ENCODE measurements around the gene CGB7. TPM values are rescaled to one million over a fixed set of nuclear protein-coding genes. Genes with fewer than 3 reads are reported as not detected.
"Not testable (repeated sequence)": the region's sequence is repeated elsewhere in the genome, so short reads cannot be mapped to it uniquely, and the experiment has no call there.

CGB7 gene
- total RNA-seq, 3 donors from 2014 or later (not counting 1 experiment from before 2014, with no cell fraction given), result not detected

DNA sequence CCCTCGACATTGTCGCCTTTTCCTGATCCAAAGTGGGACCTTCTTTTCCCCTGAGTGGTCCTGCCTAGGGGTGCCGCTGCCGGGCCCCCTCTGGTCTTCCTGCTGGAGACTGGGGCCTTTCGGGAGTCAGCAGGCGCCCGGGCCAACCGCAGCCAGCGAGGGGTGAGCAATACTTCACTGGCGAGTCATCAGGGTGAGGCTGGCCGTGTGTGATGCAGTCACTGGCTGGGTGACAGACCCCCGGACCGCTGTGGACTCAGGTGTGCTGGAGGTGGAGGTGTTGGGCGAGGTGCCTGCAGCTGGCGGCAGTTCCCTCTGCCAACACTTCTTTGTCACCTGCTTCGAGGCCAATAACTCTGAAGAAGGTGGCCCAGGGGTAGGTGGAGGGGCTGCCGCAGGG lies 15.4 kb downstream of the CGB7 start:
- intact Hi-C loops (cut with micrococcal nuclease), result no loop called here
- Mint-ChIP-seq H3K27ac (no peak overlapping the region), H3K27me3 (ENCODE audit: low read depth in 2 of 2) (no peaks in the 10 kb centered on the region), H3K4me3 (no peak overlapping the region), H3K4me1 (no peaks in the 10 kb centered on the region), H3K9me3 (no peaks in the 10 kb centered on the region), H3K36me3 (no peaks in the 10 kb centered on the region)
- DNase-seq, result no peak
- no peak overlapping the region for H3K4me3 ChIP-seq (ENCODE audit: low read length)
- no peaks in the 10 kb centered on the region for H3K4me1 ChIP-seq (ENCODE audit: control insufficient read depth, insufficient read depth, low read length)
- no peaks in the 10 kb centered on the region for H3K36me3 ChIP-seq (ENCODE audit: control insufficient read depth, insufficient read depth, low read length)
- H3K27ac ChIP-seq (ENCODE audit: low read length), result no peak overlapping the region
- H3K27me3 ChIP-seq (ENCODE audit: control insufficient read depth, insufficient read depth, low read length), result no peaks in the 10 kb centered on the region
- 86% methylated on average over 16 of the region's 17 CpGs for WGBS (ENCODE audit: insufficient coverage)
- no peaks in the 10 kb centered on the region for H3K9me3 ChIP-seq (ENCODE audit: control insufficient read depth, insufficient read depth, low read length)
- ATAC-seq, result no peak
- TF ChIP-seq, protein P1, sequence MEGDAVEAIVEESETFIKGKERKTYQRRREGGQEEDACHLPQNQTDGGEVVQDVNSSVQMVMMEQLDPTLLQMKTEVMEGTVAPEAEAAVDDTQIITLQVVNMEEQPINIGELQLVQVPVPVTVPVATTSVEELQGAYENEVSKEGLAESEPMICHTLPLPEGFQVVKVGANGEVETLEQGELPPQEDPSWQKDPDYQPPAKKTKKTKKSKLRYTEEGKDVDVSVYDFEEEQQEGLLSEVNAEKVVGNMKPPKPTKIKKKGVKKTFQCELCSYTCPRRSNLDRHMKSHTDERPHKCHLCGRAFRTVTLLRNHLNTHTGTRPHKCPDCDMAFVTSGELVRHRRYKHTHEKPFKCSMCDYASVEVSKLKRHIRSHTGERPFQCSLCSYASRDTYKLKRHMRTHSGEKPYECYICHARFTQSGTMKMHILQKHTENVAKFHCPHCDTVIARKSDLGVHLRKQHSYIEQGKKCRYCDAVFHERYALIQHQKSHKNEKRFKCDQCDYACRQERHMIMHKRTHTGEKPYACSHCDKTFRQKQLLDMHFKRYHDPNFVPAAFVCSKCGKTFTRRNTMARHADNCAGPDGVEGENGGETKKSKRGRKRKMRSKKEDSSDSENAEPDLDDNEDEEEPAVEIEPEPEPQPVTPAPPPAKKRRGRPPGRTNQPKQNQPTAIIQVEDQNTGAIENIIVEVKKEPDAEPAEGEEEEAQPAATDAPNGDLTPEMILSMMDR (IDR thresholded peaks at IDR 0.05), result no peak

DNA sequence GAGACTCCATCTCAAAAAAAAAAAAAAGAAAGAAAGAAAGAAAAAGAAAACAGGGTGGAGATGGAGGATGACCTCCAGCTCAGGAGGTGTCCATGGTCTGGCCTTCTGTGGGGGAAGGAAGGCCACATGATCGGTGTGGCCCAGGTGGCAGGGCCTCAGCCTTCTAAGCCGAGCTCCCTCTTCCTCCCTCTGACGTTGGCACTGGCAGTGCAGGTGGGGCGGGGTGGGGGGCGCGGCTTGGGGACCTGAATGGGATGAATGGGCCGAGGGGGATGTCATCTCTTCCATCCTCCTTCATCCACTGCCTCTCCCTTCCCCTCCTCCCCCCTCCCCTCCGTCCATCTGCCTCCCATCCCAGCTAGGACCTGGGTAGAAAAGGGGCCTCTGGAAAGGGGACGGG lies 17.8 kb downstream of the CGB7 start:
- intact Hi-C loops (cut with micrococcal nuclease); ATAC-seq; H3K36me3 Mint-ChIP-seq; H3K9me3 ChIP-seq (ENCODE audit: control insufficient read depth, insufficient read depth, low read length); H3K27ac Mint-ChIP-seq; H3K27me3 ChIP-seq (ENCODE audit: control insufficient read depth, insufficient read depth, low read length); H3K27ac ChIP-seq (ENCODE audit: low read length); DNase-seq; H3K4me3 ChIP-seq (ENCODE audit: low read length); H3K36me3 ChIP-seq (ENCODE audit: control insufficient read depth, insufficient read depth, low read length); H3K9me3 Mint-ChIP-seq; H3K4me3 Mint-ChIP-seq; H3K4me1 ChIP-seq (ENCODE audit: control insufficient read depth, insufficient read depth, low read length); H3K27me3 Mint-ChIP-seq (ENCODE audit: low read depth in 2 of 2); H3K4me1 Mint-ChIP-seq: not testable (repeated sequence)
- WGBS (ENCODE audit: insufficient coverage), result 82% methylated on average over 2 of the region's 9 CpGs

DNA sequence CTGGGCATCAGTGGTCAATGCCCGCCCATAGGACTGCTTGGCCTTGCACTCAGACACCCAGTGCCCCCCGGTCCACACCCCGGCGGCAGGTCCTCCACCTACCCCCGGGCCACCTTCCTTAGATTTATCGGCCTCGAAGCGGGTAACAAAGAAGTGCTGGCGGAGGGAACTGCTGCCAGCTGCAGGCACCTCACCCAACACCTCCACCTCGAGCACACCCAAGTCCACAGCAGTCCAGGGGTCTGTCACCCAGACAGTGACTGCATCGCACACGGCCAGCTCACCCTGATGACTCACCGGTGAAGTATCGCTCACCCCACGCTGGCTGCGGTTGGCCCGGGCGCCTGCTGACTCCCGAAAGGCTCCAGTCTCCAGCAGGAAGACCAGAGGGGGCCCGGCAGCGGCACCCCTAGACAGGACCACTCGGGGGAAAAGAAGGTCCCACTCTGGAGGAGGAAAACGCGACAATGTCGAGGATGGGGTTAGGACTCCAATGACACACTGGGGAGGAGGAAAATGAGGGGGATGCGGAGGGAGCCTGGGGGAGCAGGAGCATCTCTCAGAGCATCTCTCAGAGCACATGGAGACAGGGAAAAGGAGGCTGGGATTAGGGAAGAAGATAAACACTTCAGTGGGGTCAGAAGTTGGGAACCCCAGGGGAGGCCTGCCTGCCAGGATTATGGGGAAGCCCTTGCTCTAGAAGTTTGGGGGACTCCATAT lies 18.8 kb downstream of the CGB7 start:
- H3K4me3 Mint-ChIP-seq; H3K4me1 Mint-ChIP-seq; DNase-seq; H3K27me3 ChIP-seq (ENCODE audit: control insufficient read depth, insufficient read depth, low read length); H3K9me3 ChIP-seq (ENCODE audit: control insufficient read depth, insufficient read depth, low read length); H3K27me3 Mint-ChIP-seq (ENCODE audit: low read depth in 2 of 2); H3K27ac Mint-ChIP-seq; H3K4me1 ChIP-seq (ENCODE audit: control insufficient read depth, insufficient read depth, low read length); H3K36me3 ChIP-seq (ENCODE audit: control insufficient read depth, insufficient read depth, low read length); H3K4me3 ChIP-seq (ENCODE audit: low read length); H3K36me3 Mint-ChIP-seq; H3K27ac ChIP-seq (ENCODE audit: low read length); ATAC-seq; intact Hi-C loops (cut with micrococcal nuclease); H3K9me3 Mint-ChIP-seq: not testable (repeated sequence)
- WGBS (ENCODE audit: insufficient coverage), result 88% methylated on average over 26 of the region's 26 CpGs

DNA sequence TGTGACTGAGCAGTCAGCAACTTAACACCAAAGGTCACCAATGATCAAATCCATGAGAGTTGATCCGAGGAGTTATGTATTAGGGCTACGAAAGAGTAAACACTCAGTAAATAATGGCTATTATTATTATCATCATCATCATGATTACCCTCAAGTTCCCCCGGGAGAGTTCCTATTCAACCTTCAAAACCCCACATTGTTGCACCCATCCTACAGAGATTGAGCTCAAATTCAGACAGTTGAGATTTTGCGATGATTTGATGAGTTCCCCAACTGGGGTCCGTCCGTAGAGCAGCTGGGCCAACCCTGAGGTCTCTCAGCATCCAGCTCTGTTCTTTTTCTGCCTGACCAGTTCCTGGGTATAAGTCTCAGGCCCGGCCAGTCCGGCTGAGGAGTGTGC lies 19.4 kb downstream of the CGB7 start:
- H3K36me3 ChIP-seq (ENCODE audit: control insufficient read depth, insufficient read depth, low read length); DNase-seq; H3K4me1 ChIP-seq (ENCODE audit: control insufficient read depth, insufficient read depth, low read length); H3K4me3 Mint-ChIP-seq; H3K27me3 ChIP-seq (ENCODE audit: control insufficient read depth, insufficient read depth, low read length); H3K9me3 ChIP-seq (ENCODE audit: control insufficient read depth, insufficient read depth, low read length); intact Hi-C loops (cut with micrococcal nuclease); H3K9me3 Mint-ChIP-seq; ATAC-seq; H3K27ac ChIP-seq (ENCODE audit: low read length); H3K36me3 Mint-ChIP-seq; H3K27ac Mint-ChIP-seq; H3K4me1 Mint-ChIP-seq; H3K27me3 Mint-ChIP-seq (ENCODE audit: low read depth in 2 of 2); H3K4me3 ChIP-seq (ENCODE audit: low read length): not testable (repeated sequence)
- 100% methylated on average over 2 of the region's 8 CpGs for WGBS (ENCODE audit: insufficient coverage)

DNA sequence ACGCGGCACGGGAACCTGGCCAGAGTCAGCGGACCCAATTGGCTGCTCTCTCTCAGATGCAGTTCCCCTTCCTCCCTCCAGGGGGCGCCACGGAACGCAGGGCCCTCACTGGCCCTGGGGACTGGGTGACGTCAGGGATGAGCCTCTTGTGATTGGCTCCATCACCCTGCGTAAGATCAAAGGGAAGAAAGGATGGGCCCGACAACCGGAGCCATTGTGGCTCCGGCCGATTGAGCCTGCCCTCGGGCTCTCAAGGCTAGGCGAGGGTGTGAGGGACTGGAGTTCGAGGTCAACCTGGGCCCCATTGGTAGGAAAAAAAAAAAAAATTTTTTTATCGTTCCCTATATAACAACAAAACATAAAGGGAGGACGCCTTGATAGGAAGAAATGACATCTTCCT lies 20.7 kb downstream of the CGB7 start, which contains the start of gene CGB1:
Gene CGB1, minus strand, starts transcription at position 81 of the 400 bp plus-strand sequence. CDS start 184 bp downstream, outside the sequence.
- H3K27ac Mint-ChIP-seq; H3K4me1 Mint-ChIP-seq; H3K9me3 ChIP-seq (ENCODE audit: control insufficient read depth, insufficient read depth, low read length); H3K9me3 Mint-ChIP-seq; intact Hi-C loops (cut with micrococcal nuclease); H3K36me3 Mint-ChIP-seq; H3K27me3 ChIP-seq (ENCODE audit: control insufficient read depth, insufficient read depth, low read length); H3K27ac ChIP-seq (ENCODE audit: low read length); H3K36me3 ChIP-seq (ENCODE audit: control insufficient read depth, insufficient read depth, low read length); H3K4me1 ChIP-seq (ENCODE audit: control insufficient read depth, insufficient read depth, low read length); H3K4me3 Mint-ChIP-seq; H3K4me3 ChIP-seq (ENCODE audit: low read length); H3K27me3 Mint-ChIP-seq (ENCODE audit: low read depth in 2 of 2); ATAC-seq: not testable (repeated sequence)
- WGBS (ENCODE audit: insufficient coverage), result 60% methylated on average over 9 of the region's 18 CpGs
- peak in 1 of 2 donors; percentile 49 for DNase-seq

DNA sequence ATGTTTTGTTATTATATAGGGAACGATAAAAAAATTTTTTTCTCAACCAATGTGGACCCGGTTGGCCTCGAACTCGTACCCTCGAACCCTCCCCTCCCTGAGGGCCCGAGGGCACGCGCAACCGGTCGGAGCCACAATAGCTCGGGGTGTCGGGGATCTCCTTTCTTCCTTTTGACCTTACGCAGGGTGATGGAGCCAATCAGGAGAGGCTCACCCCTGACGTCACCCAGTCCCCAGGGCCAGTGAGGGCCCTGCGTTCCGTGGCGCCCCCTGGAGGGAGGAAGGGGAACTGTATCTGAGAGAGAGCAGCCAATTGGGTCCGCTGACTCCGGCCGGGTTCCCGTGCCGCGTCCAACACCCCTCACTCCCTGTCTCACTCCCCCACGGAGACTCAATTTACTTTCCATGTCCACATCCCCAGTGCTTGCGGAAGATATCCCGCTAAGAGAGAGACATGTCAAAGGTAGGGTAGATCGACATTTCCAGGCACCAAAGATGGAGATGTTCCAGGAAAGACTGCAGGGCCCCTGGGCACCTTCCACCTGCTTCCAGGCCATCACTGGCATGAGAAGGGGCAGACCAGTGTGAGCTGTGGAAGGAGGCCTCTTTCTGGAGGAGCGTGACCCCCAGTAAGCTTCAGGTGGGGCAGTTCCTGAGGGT lies 25.8 kb downstream of the CGB7 start, which contains the start of gene CGB2:
Gene CGB2, plus strand, starts transcription at position 249 of the 660 bp plus-strand sequence. Its CDS starts 206 bp downstream, at position 455.
- H3K4me3 ChIP-seq (ENCODE audit: low read length); H3K27ac Mint-ChIP-seq; intact Hi-C loops (cut with micrococcal nuclease); H3K36me3 Mint-ChIP-seq; H3K4me1 Mint-ChIP-seq; H3K9me3 Mint-ChIP-seq; H3K27me3 ChIP-seq (ENCODE audit: control insufficient read depth, insufficient read depth, low read length); H3K4me1 ChIP-seq (ENCODE audit: control insufficient read depth, insufficient read depth, low read length); H3K27me3 Mint-ChIP-seq (ENCODE audit: low read depth in 2 of 2); H3K27ac ChIP-seq (ENCODE audit: low read length); H3K9me3 ChIP-seq (ENCODE audit: control insufficient read depth, insufficient read depth, low read length); H3K36me3 ChIP-seq (ENCODE audit: control insufficient read depth, insufficient read depth, low read length); H3K4me3 Mint-ChIP-seq: not testable (repeated sequence)
- DNase-seq (peak in 1 of 2 donors; percentile 65), ATAC-seq (peak in 2 of 3 donors; percentile 52 to 66)
- WGBS (ENCODE audit: insufficient coverage), result 36% methylated on average over 23 of the region's 28 CpGs

DNA sequence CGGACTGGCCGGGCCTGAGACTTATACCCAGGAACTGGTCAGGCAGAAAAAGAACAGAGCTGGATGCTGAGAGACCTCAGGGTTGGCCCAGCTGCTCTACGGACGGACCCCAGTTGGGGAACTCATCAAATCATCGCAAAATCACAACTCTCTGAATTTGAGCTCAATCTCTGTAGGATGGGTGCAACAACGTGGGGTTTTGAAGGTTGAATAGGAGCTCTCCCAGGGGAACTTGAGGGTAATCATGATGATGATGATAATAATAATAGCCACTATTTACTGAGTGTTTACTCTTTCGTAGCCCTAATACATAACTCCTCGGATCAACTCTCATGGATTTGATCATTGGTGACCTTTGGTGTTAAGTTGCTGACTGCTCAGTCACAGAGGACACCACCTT lies 27.2 kb downstream of the CGB7 start:
- H3K4me1 Mint-ChIP-seq; H3K4me1 ChIP-seq (ENCODE audit: control insufficient read depth, insufficient read depth, low read length); H3K27ac Mint-ChIP-seq; H3K27me3 Mint-ChIP-seq (ENCODE audit: low read depth in 2 of 2); intact Hi-C loops (cut with micrococcal nuclease); H3K27ac ChIP-seq (ENCODE audit: low read length); H3K36me3 Mint-ChIP-seq; H3K4me3 ChIP-seq (ENCODE audit: low read length); H3K9me3 Mint-ChIP-seq; DNase-seq; ATAC-seq; H3K36me3 ChIP-seq (ENCODE audit: control insufficient read depth, insufficient read depth, low read length); H3K9me3 ChIP-seq (ENCODE audit: control insufficient read depth, insufficient read depth, low read length); H3K27me3 ChIP-seq (ENCODE audit: control insufficient read depth, insufficient read depth, low read length); H3K4me3 Mint-ChIP-seq: not testable (repeated sequence)
- WGBS (ENCODE audit: insufficient coverage), result 93% methylated on average over 2 of the region's 8 CpGs

All from natural killer cell (primary cell).